H1 (cell line): ENCODE data around the gene DAP. TPM values are rescaled to one million over a fixed set of nuclear protein-coding genes. Genes with fewer than 3 reads are reported as not detected.

Source experiments
- CTCF ChIA-PET: fragments of 300-600 bp; sonication (Branson Sonifier 250); formaldehyde crosslinking; loops from one replicate; lab custom pipeline; 2021; ENCODE audit not compliant: partially characterized antibody; lab: Charles Lee
- POLR2A ChIA-PET: fragments of 300-600 bp; sonication (Branson Sonifier 250); formaldehyde crosslinking; loops from one replicate; lab custom pipeline; 2021; ENCODE audit warnings: inconsistent platforms; ENCODE audit not compliant: partially characterized antibody; lab: Charles Lee
- DNase-seq, 2 experiments: peaks; one replicate each; pipeline versions ENCODE4 v3.0.0 to v3.0.0-alpha.2; 2010 to 2022; ENCODE audit warnings: low spot score in 2 of 2, low read depth in 1 of 2, mixed read lengths in 1 of 2
- FAIRE-seq: peaks from 2 replicates; lab custom pipeline; 2011; peaks lifted over from hg19 to GRCh38; lab: Jason Lieb, UNC
- H2AFZ ChIP-seq: 2 replicates; pipeline ENCODE4 v1.8.1; 2012; ENCODE audit warnings: low read length, inconsistent platforms
- H2AK5ac ChIP-seq: 2 replicates; pipeline ENCODE4 v1.6.1; 2013; ENCODE audit warnings: low read depth, low read length
- H2BK120ac ChIP-seq: replicated peaks from 2 replicates; pipeline ENCODE3; 2013; ENCODE audit warnings: low read depth, low read length, inconsistent platforms
- H2BK12ac ChIP-seq: 2 replicates; pipeline ENCODE4 v1.6.1; 2013; ENCODE audit warnings: low read depth, low read length
- H2BK15ac ChIP-seq: 2 replicates; pipeline ENCODE4 v1.6.1; 2013; ENCODE audit warnings: low read length
- H2BK20ac ChIP-seq: 2 replicates; pipeline ENCODE4 v1.6.1; 2013; ENCODE audit warnings: low read length
- H2BK5ac ChIP-seq: 2 replicates; pipeline ENCODE4 v1.6.1; 2013; ENCODE audit warnings: low read depth, low read length
- H3K14ac ChIP-seq: 2 replicates; pipeline ENCODE4 v1.6.1; 2013; ENCODE audit warnings: inconsistent platforms; ENCODE audit not compliant: insufficient read length
- H3K18ac ChIP-seq: 2 replicates; pipeline ENCODE4 v1.6.1; 2013; ENCODE audit warnings: low read length; ENCODE audit errors: extremely low read depth
- H3K23ac ChIP-seq: 2 replicates; pipeline ENCODE4 v1.6.1; 2013; ENCODE audit warnings: inconsistent platforms; ENCODE audit not compliant: insufficient read length
- H3K23me2 ChIP-seq: 2 replicates; pipeline ENCODE4 v1.6.1; 2013; ENCODE audit warnings: low read depth, low read length
- H3K27ac ChIP-seq: 2 replicates; pipeline ENCODE4 v1.6.1; 2011; ENCODE audit warnings: low read depth, low read length, inconsistent platforms
- H3K27me3 ChIP-seq, 4 experiments: replicated peaks in 1 of 4; 1 replicate in 1 of 4; 2 replicates in 3 of 4; pipeline versions ENCODE4 v1.6.1 to v1.8.1; 2011 to 2013; ENCODE audit warnings: low read length in 3 of 4, mild to moderate bottlenecking in 3 of 4, inconsistent platforms in 2 of 4, mixed read lengths in 2 of 4, moderate library complexity in 1 of 4; ENCODE audit not compliant: control insufficient read depth in 3 of 4, insufficient read depth in 3 of 4; ENCODE audit errors: extremely low read depth in 1 of 4
- H3K36me3 ChIP-seq, 4 experiments: 2 replicates each; pipeline versions ENCODE4 v1.6.1 to v1.8.1; 2011 to 2013; ENCODE audit warnings: mild to moderate bottlenecking in 4 of 4, low read length in 3 of 4, moderate library complexity in 2 of 4, control low read depth in 1 of 4, inconsistent platforms in 1 of 4; ENCODE audit not compliant: insufficient read depth in 4 of 4, control insufficient read depth in 2 of 4
- H3K4ac ChIP-seq: replicated peaks from 2 replicates; pipeline ENCODE3; 2013; ENCODE audit warnings: low read length, low read depth, mixed read lengths, inconsistent platforms; ENCODE audit not compliant: insufficient read length
- H3K4me1 ChIP-seq, 4 experiments: replicated peaks in 1 of 4; 1 replicate in 1 of 4; 2 replicates in 3 of 4; pipeline versions ENCODE4 v1.6.1 to v1.8.1; 2011 to 2013; ENCODE audit warnings: low read length in 3 of 4, inconsistent platforms in 2 of 4, mixed read lengths in 1 of 4; ENCODE audit not compliant: insufficient read depth in 4 of 4, control insufficient read depth in 3 of 4
- H3K4me2 ChIP-seq, 2 experiments: 2 replicates each; pipeline versions ENCODE4 v1.6.1 to v1.8.1; 2011 to 2013; ENCODE audit warnings: low read depth in 2 of 2, low read length in 2 of 2, control low read depth in 1 of 2, inconsistent platforms in 1 of 2, mild to moderate bottlenecking in 1 of 2; ENCODE audit not compliant: insufficient read depth in 1 of 2
- H3K4me3 ChIP-seq, 4 experiments: fragments of 200-600, 300-600 bp in 1 of 4; sonication (generic), shearing (Covaris generic), sonication (Bioruptor Twin) in 1 of 4; 2 replicates each; pipeline versions ENCODE4 v1.5.1 to v1.8.1; 2011 to 2016; ENCODE audit warnings: low read length in 4 of 4, low read depth in 3 of 4, control low read depth in 2 of 4, inconsistent platforms in 2 of 4, mild to moderate bottlenecking in 2 of 4, mixed read lengths in 1 of 4, moderate library complexity in 1 of 4; ENCODE audit not compliant: insufficient read depth in 2 of 4; ENCODE audit errors: extremely low read depth in 1 of 4
- H3K56ac ChIP-seq: replicated peaks from 2 replicates; pipeline ENCODE3; 2013; ENCODE audit warnings: low read depth, mild to moderate bottlenecking, mixed read lengths, low read length, inconsistent platforms; ENCODE audit not compliant: insufficient read length
- H3K79me1 ChIP-seq: 2 replicates; pipeline ENCODE4 v1.6.1; 2013; ENCODE audit warnings: low read depth, low read length, control low read depth
- H3K79me2 ChIP-seq, 2 experiments: 2 replicates each; pipeline versions ENCODE4 v1.6.1 to v1.8.1; 2012 to 2013; ENCODE audit warnings: low read length in 2 of 2, mild to moderate bottlenecking in 2 of 2, inconsistent platforms in 1 of 2; ENCODE audit not compliant: insufficient read depth in 2 of 2, control insufficient read depth in 1 of 2
- H3K9ac ChIP-seq, 4 experiments: replicated peaks in 1 of 4; 1 replicate in 1 of 4; 2 replicates in 3 of 4; pipeline versions ENCODE4 v1.6.1 to v1.8.1; 2011 to 2013; ENCODE audit warnings: low read depth in 3 of 4, low read length in 3 of 4, control low read depth in 2 of 4, mild to moderate bottlenecking in 2 of 4, moderate library complexity in 2 of 4, inconsistent platforms in 1 of 4; ENCODE audit errors: extremely low read depth in 1 of 4
- H3K9me3 ChIP-seq, 2 experiments: 2 replicates each; pipeline versions ENCODE4 v1.6.1 to v1.8.1; 2012 to 2013; ENCODE audit warnings: mild to moderate bottlenecking in 2 of 2, moderate library complexity in 2 of 2, control low read depth in 1 of 2, inconsistent platforms in 1 of 2, low read depth in 1 of 2, low read length in 1 of 2, mixed read lengths in 1 of 2; ENCODE audit not compliant: insufficient read depth in 2 of 2
- H4K20me1 ChIP-seq, 2 experiments: replicated peaks in 1 of 2; 2 replicates each; pipeline versions ENCODE3 to v1.8.1; 2011 to 2013; ENCODE audit warnings: inconsistent platforms in 2 of 2, low read length in 2 of 2, mild to moderate bottlenecking in 1 of 2; ENCODE audit not compliant: insufficient read depth in 2 of 2, control insufficient read depth in 1 of 2
- H4K5ac ChIP-seq: 2 replicates; pipeline ENCODE4 v1.6.1; 2013; ENCODE audit warnings: low read length, low read depth, mixed read lengths, inconsistent platforms; ENCODE audit not compliant: insufficient read length
- H4K8ac ChIP-seq: 2 replicates; pipeline ENCODE4 v1.8.0; 2013; ENCODE audit warnings: mild to moderate bottlenecking, moderate library complexity, low read length, inconsistent platforms; ENCODE audit not compliant: insufficient read depth; ENCODE audit errors: extremely low read depth
- H4K91ac ChIP-seq: replicated peaks from 2 replicates; pipeline ENCODE3; 2013; ENCODE audit warnings: low read length, mixed read lengths, inconsistent platforms; ENCODE audit not compliant: insufficient read length
- CHD1 ChIP-seq: IDR thresholded peaks from 2 replicates; pipeline ENCODE4 v1.6.1; 2012; ENCODE audit warnings: low read depth, low read length, improper control_type of control experiment
- CREB1 ChIP-seq: IDR thresholded peaks from 2 replicates; pipeline ENCODE4 v1.6.1; 2012; ENCODE audit warnings: inconsistent platforms
- EGR1 ChIP-seq: IDR thresholded peaks from 2 replicates; pipeline ENCODE4 v1.6.1; 2011; ENCODE audit warnings: low read depth, low read length, borderline replicate concordance
- EP300 ChIP-seq, 2 experiments: IDR thresholded peaks; 1 replicate in 1 of 2; 2 replicates in 1 of 2; pipeline ENCODE4 v1.6.1; 2011 to 2012; ENCODE audit warnings: low read depth in 2 of 2, low read length in 2 of 2, mild to moderate bottlenecking in 2 of 2, borderline replicate concordance in 1 of 2, inconsistent platforms in 1 of 2, moderate library complexity in 1 of 2
- EZH2 ChIP-seq: fragments of 200-600 bp; sonication (generic); IDR thresholded peaks from 2 replicates; pipeline ENCODE4 v1.7.1; 2012; ENCODE audit warnings: low read depth, mild to moderate bottlenecking, moderate library complexity, low read length, inconsistent platforms; ENCODE audit not compliant: severe bottlenecking
- GTF2F1 ChIP-seq: IDR thresholded peaks from 2 replicates; pipeline ENCODE4 v1.6.1; 2012; ENCODE audit warnings: low read depth, low read length, improper control_type of control experiment, borderline replicate concordance
- POLR2A ChIP-seq, 2 experiments: IDR thresholded peaks; 1 replicate in 1 of 2; 2 replicates in 1 of 2; pipeline ENCODE4 v1.6.1; 2011; ENCODE audit warnings: low read depth in 2 of 2, low read length in 2 of 2, mild to moderate bottlenecking in 2 of 2; ENCODE audit errors: control extremely low read depth in 1 of 2
- RFX5 ChIP-seq: IDR thresholded peaks from 2 replicates; pipeline ENCODE4 v1.6.1; 2011; ENCODE audit warnings: low read depth, low read length, improper control_type of control experiment, borderline replicate concordance
- SIN3A ChIP-seq, 2 experiments: IDR thresholded peaks in 1 of 2; conservative IDR thresholded peaks in 1 of 2; 2 replicates each; pipeline ENCODE4 v1.6.1; 2011 to 2012; ENCODE audit warnings: low read length in 2 of 2, improper control_type of control experiment in 1 of 2, low read depth in 1 of 2, mild to moderate bottlenecking in 1 of 2
- SP1 ChIP-seq: IDR thresholded peaks from 2 replicates; pipeline ENCODE4 v1.6.1; 2011; ENCODE audit warnings: low read depth, low read length
- SP4 ChIP-seq: IDR thresholded peaks from 2 replicates; pipeline ENCODE4 v1.6.1; 2012; ENCODE audit warnings: low read length, inconsistent platforms
- SUZ12 ChIP-seq: fragments of 200-600 bp; sonication (generic); IDR thresholded peaks from 2 replicates; pipeline ENCODE4 v1.6.1; 2012; ENCODE audit warnings: mild to moderate bottlenecking, inconsistent platforms, low read length, moderate library complexity, mixed read lengths
- WGBS, 2 experiments: shearing (Covaris generic) in 1 of 2; methylation state at CpG; one replicate each; pipeline versions ENCODE4 v1.1.6 to v1.1.7; 2013 to 2015; ENCODE audit warnings: low lambda C conversion rate in 2 of 2, mixed read lengths in 2 of 2, inconsistent platforms in 1 of 2, low coverage in 1 of 2, missing lambda C conversion rate in 1 of 2; ENCODE audit not compliant: insufficient replicate concordance in 2 of 2, insufficient coverage in 1 of 2, insufficient read length in 1 of 2; ENCODE audit errors: extremely low coverage in 1 of 2, missing lambda C conversion rate in 1 of 2; 5-methylcytosine and 5-hydroxymethylcytosine counted together
- polyA plus RNA-seq, 7 experiments: library from polyadenylated mRNA; depleted of rRNA in 3 of 7; stranded (reverse) in 5 of 7; unstranded in 2 of 7; fragments of >200 nt in 5 of 7; fragments of 200-250 nt in 2 of 7; gene quantifications; 1 replicate in 5 of 7; 2 replicates in 1 of 7; 4 replicates in 1 of 7; pipeline versions ENCODE4 v1.2.1 to v1.2.3, GENCODE V29; 2011 to 2013; ENCODE audit warnings: missing spikeins in 2 of 7, mixed read lengths in 2 of 7
- total RNA-seq: library from RNA; stranded (reverse); fragmentation: NEBNext Ultra II Directional; extraction: Animal tissue kit (Norgen Biotek cat#: 25700); gene quantifications from 2 replicates; pipeline ENCODE4 v1.2.1, GENCODE V29; 2021

DAP gene
- total and polyA plus RNA-seq, 2 of the 8 experiments (the other 6 are each of a cell fraction or from before 2014, with no cell fraction given), result 26.2 to 44.4 TPM

DNA sequence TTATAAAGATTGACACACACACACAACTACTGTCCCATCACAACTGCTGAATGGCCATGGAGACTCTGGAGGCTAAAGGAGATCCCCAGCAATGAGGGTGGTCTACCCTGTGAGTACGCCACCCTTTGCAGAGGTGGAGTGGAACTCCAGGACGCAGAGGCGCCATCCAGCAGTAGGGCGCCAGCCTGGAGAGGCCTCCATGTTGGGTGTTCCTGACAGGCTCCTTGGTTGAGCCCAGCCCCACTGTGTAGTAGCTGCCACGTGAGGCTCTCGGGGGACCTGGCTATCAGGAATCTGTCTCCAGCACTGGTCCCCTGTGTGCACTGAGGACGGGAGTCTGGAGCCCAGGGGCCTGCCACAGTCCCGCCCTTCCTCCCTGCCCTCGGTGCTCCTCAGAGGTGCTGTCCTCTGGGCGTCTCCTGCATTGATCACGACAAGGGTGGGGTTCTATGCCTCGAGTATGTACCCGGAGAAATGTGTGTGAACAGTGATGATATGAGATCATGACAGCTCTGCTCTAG is 72.3 kb downstream of the DAP start:
- Histone ChIP-seq H4K91ac (peak overlapping the region; percentile 52), H3K36me3 (no peaks in the 10 kb centered on the region), H3K79me1 (no peaks in the 10 kb centered on the region), H2BK12ac (0 out of 2 replicates have a peak overlapping the region, but pooled peaks have one; percentile 23), H3K4me1 (peaks cover 0 to 14% (median 5%) of the 10 kb centered on the region in 4 experiments; a peak in 6 of 7 replicates), H3K9me3 (no peaks in the 10 kb centered on the region), H3K9ac (no peak overlapping the region), H3K4me2 (no peak overlapping the region), H3K23me2 (no peaks in the 10 kb centered on the region), H4K20me1 (peaks cover 0 to 2% of the 10 kb centered on the region in 2 experiments), H3K4me3 (no peak overlapping the region), H2BK5ac (peak overlapping the region; percentile 63), H2BK20ac (no peak overlapping the region), H3K4ac (no peak overlapping the region), H3K27ac (peak overlapping the region; percentile 32; the same call in 1 of the 2 replicates), H3K23ac (no peak overlapping the region), H4K5ac (no peak overlapping the region), H2BK120ac (no peak overlapping the region), H3K56ac (no peak overlapping the region), H3K14ac (no peak overlapping the region), H2BK15ac (no peak overlapping the region), H2AFZ (no peak overlapping the region), H3K79me2 (peaks cover 0 to 3% of the 10 kb centered on the region in 2 experiments; a peak in 1 of 4 replicates), H3K18ac (0 out of 2 replicates have a peak overlapping the region, but pooled peaks have one; percentile 17), H2AK5ac (no peak overlapping the region), H4K8ac (0 out of 2 replicates have a peak overlapping the region, but pooled peaks have one; percentile 22), H3K27me3 (no peaks in the 10 kb centered on the region)
- no peak for TF ChIP-seq SP1
- no peak for TF ChIP-seq SP4
- TF ChIP-seq CHD1, result no peak
- TF ChIP-seq GTF2F1, result no peak
- TF ChIP-seq SIN3A (conservative IDR thresholded peaks at IDR 0.05 in 1 of 2, IDR thresholded peaks at IDR 0.05 in 1 of 2; ENCODE audit: low read depth in 1 of 2, low read length in 2 of 2), result no peak
- no peak for TF ChIP-seq CREB1
- TF ChIP-seq EZH2, result no peak
- no peak for TF ChIP-seq RFX5
- TF ChIP-seq EGR1, result no peak
- TF ChIP-seq POLR2A (IDR thresholded peaks at IDR 0.05; ENCODE audit: control extremely low read depth in 1 of 2, low read depth in 2 of 2, low read length in 2 of 2), result no peak
- TF ChIP-seq EP300 (IDR thresholded peaks at IDR 0.05; ENCODE audit: borderline replicate concordance in 1 of 2, low read depth in 2 of 2, low read length in 2 of 2), result no peak
- no peak for TF ChIP-seq SUZ12
- ChIA-PET POLR2A (interaction anchor here (0.9 to 1.8 kb wide), 2 partner anchors 11 to 61 kb away, joined by 3 to 6 read pairs; no protein-coding TSS in a partner anchor), CTCF (interaction anchor here (0.7 to 9.6 kb wide), 40 partner anchors 9 to 464 kb away, joined by 3 to 132 read pairs (median 5); partner anchors contain the start of gene ROPN1L)
- FAIRE-seq, result no peak
- no peak for DNase-seq
- WGBS, 2 experiments, result 92% methylated on average over 13 of the region's 13 CpGs; no CpG with 5 or more reads in 1 of the 2 experiments
